Inflammatory macrophage treated with lipopolysaccharide for 4 hours (primary cell): Measurements from ENCODE around the gene FAM120A.
"Not testable (repeated sequence)": the region's sequence is repeated elsewhere in the genome, so short reads cannot be mapped to it uniquely, and the experiment has no call there.

Experiments used
- DNase-seq: peaks from one replicate; pipeline ENCODE4 v3.0.0-alpha.2; 2020

The FAM120A gene

GRCh38 chr9:93475108-93475507 is 23.6 kb downstream of the FAM120A start:
- no peak for DNase-seq

GRCh38 chr9:93475856-93476255 is 24.4 kb downstream of the FAM120A start:
- no peak for DNase-seq

- DNase-seq, result no peak
Observed at GRCh38 chr9:93476924-93477323, 25.4 kb downstream of the FAM120A start.

DNA sequence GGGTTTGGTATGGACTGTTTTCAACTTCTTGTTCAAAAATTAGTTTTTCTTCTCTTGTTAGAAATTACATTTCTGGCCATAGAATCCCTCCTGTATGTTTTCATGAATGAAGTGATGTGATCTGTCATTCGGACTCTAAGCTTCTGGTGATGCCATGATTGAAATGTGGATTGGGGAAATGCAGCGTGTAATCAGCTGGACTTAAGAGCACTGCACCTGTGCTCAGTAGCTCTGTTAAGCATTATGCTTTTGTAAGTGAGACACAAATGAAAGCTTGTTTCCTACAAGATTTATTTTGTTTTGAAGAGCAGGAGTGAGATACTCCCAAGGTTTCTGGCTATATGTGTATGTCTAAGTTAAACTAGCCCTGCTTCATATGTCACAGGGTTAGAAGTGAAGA is 25.9 kb downstream of the FAM120A start:
- no peak for DNase-seq

- DNase-seq, result no peak
Observed at GRCh38 chr9:93479726-93480125, 28.2 kb downstream of the FAM120A start.

GRCh38 chr9:93480262-93480661 is 28.8 kb downstream of the FAM120A start:
- no peak for DNase-seq

GRCh38 chr9:93480728-93481324 is 29.3 kb downstream of the FAM120A start:
- DNase-seq, result no peak

GRCh38 chr9:93483497-93483896 is 32.0 kb downstream of the FAM120A start:
- DNase-seq, result no peak

GRCh38 chr9:93486268-93486667 is 34.8 kb downstream of the FAM120A start:
- no peak for DNase-seq

- no peak for DNase-seq
Observed at GRCh38 chr9:93488244-93488643, 36.8 kb downstream of the FAM120A start.

- DNase-seq, result no peak
Observed at GRCh38 chr9:93491593-93492232, 40.2 kb downstream of the FAM120A start.

GRCh38 chr9:93492327-93492726 is 40.8 kb downstream of the FAM120A start:
- no peak for DNase-seq

- no peak for DNase-seq
Observed at GRCh38 chr9:93493949-93494348, 42.5 kb downstream of the FAM120A start.

DNA sequence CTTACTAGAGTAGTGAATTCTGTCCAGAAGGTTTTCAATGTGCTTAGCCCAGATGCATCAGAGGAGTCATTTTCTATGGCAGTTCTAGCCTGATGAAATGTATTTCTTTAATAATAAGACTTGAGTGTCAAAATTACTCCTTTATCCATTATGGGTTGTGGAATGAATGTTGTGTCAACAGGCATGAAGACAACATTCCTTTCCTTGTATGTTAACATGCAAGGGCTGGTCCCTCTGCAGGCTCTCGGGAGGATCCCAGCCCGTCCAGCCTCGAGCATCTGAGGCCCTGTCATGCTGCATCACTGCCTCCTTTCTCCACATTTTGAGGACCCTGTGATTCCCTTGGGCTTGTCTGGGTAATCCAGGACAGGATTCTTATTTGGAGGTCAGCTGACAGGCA is 44.8 kb downstream of the FAM120A start:
- DNase-seq, result no peak

DNA sequence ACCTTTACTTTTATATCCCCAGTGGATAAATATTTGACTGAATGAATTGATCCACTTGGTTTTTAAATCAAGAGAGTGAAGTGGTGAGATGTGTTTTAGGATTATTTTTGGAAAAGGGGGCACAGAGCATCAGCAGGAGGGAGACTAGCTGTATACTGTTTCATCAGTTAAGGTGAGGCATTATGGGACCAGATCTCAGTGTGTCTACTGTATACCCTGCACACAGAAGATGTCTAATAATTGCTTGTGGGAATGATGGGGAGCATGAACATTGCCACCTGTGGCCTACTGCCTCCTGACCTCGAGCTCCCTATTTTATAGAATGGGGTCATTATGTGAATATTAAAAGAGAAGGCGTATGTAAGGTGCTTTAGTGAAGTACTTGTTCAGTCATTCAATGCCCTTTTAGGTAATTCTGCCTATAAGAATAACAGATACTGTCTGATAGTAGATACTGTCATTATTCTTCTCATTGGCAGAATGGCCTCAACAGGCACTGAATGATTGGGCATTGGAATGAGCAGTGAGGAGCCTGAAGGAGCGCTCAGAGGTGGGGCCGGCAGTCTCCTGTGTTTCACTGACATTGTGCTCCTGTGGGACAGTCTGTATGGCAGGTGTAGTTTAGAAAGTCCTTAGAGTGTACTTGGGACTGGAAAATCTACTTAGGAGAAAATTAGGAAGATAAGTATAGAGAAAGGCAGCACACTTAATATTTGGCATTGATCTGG is 49.2 kb downstream of the FAM120A start:
- no peak for DNase-seq

DNA sequence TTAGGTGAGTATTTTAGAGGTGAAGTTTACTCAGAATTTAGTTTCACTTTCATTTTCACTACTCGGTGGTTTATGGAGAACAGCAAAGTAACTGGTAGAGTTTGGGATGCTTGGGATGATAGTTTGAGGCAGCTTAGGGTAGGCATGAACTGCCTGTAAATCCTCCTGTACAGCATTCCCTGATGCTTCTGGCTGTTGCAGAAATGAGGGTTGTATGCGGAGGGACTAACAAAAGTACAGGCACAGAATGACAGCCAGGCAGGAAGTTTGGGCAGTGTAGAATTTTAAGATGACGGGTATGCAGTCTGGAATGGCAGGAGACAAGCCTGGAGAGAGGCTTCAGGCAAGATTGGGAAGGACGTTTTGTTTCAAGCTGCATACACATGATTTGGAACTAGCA is 49.9 kb downstream of the FAM120A start:
- DNase-seq, result peak; percentile 30

GRCh38 chr9:93503381-93503780 is 51.9 kb downstream of the FAM120A start:
- DNase-seq, result no peak

GRCh38 chr9:93505541-93506132 is 54.2 kb downstream of the FAM120A start:
- peak; percentile 87 for DNase-seq

DNA sequence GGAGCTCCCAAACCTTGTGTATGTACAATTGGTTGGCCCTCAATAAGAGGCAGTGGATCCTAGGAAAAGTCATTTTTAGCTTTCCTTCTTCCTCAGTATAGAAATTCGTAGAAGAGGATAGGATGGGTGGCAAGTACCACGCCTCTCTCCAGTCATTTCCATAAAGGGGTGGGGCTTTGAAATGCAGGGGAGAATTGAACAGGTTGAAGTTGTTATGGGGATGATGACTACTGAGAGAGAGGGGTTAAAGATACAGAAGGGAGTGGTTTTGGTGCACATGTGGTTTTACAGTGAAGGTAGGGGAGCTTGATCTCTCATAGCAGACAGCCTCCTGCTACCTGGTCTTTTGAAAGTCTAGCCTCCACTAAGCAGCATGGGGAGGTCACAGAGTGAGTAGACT is 56.3 kb downstream of the FAM120A start:
- no peak for DNase-seq

- DNase-seq, result no peak
Observed at GRCh38 chr9:93508207-93508606, 56.7 kb downstream of the FAM120A start.

DNA sequence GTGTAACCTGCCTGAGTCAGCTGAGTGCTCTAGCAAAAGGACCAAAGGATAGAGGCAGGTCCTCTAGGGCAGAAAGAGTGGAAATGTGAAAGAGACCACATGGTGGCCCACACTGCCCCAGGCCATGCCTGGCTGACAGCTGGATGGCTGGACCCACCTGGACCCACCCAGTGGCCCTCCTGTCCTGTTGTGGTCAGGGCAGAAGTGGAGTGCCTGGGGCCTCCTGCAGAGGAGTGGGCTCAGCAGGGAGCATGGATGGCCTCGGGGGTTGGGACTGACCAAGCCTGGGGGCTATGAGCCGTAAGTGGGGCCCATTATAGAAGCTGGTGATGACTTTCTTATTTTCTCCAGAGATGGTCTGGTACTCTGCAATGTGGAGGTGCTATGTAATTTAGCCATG is 57.6 kb downstream of the FAM120A start:
- DNase-seq, result no peak

DNA sequence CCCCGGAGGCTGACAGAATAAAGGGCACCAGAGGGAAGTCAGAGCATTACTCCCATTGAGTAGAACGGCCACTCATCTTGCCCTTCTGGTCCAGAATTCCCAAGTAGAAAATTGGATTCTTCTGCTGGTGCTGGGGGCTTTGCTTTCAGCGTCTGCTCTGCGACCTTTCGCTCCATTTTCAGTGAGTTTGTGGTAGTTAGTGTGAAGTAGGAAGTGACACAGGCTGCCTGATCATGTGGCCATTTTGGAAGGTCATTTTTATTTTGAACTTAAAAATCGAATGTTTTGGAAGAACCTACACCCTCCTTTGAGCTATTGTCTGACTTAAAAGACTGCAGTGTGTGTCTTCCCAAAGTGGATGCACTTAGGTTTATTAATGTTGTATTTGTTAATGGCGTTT is 58.6 kb downstream of the FAM120A start:
- peak; percentile 23 for DNase-seq

DNA sequence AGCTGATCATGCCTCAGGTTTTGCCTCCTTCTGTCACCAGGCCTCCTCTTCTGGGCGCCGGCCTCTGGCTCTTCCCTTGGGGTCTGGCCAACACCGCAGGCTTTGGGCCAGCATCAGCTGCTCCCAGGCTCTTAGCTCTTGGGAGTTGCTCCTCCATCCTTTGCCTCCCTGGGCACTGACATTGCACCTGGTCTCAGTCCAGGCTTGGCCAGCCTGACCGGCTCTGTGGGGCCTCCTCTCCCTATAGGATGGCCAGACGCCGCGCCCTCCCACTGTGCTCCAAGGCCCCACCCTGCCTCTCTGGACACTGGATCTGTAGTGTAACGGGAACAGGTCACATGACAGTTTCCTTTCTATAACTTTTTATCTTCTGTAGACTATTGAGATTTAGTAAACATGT is 59.7 kb downstream of the FAM120A start:
- not testable (repeated sequence) for DNase-seq
